ENCODE data around the gene OPCML. TPM values are rescaled to one million over a fixed set of nuclear protein-coding genes. Genes with fewer than 3 reads are reported as not detected.
A peak's percentile ranks its signal among the peaks of the same experiment; 100 is the strongest.

The OPCML gene
- total and polyA plus RNA-seq, 4 donors: 16.6 to 70.3 (median 58.1) TPM

GRCh38 chr11:132779497-132779896 is 752.8 kb downstream of the OPCML start:
- H3K4me3 ChIP-seq (ENCODE audit: low read depth, low read length): no peak overlapping the region
- no peaks in the 10 kb centered on the region for H3K36me3 ChIP-seq (ENCODE audit: control insufficient read depth, insufficient read depth, low read length)
- H3K9me3 ChIP-seq (ENCODE audit: control insufficient read depth, insufficient read depth, low read length): no peaks in the 10 kb centered on the region
- DNase-seq (ENCODE audit: low read depth in 4 of 6, low spot score in 6 of 6): peak in 1 of 6 donors; percentile 61
- H3K27me3 ChIP-seq (ENCODE audit: control insufficient read depth, insufficient read depth, low read length): no peaks in the 10 kb centered on the region
- H3K4me1 ChIP-seq (ENCODE audit: control insufficient read depth, insufficient read depth, low read length): peaks cover 4% of the 10 kb centered on the region
- no CpG with 5 or more reads among the region's 3 CpGs for WGBS (ENCODE audit: insufficient coverage)
- no peak overlapping the region for H3K27ac ChIP-seq (ENCODE audit: low read depth, low read length)

GRCh38 chr11:132777067-132777975 is 755.0 kb downstream of the OPCML start:
- Histone ChIP-seq H3K27me3 (ENCODE audit: control insufficient read depth, insufficient read depth, low read length) (no peaks in the 10 kb centered on the region), H3K27ac (ENCODE audit: low read depth, low read length) (no peak overlapping the region), H3K36me3 (ENCODE audit: control insufficient read depth, insufficient read depth, low read length) (no peaks in the 10 kb centered on the region), H3K4me3 (ENCODE audit: low read depth, low read length) (no peak overlapping the region), H3K4me1 (ENCODE audit: control insufficient read depth, insufficient read depth, low read length) (peaks cover 15% of the 10 kb centered on the region), H3K9me3 (ENCODE audit: control insufficient read depth, insufficient read depth, low read length) (no peaks in the 10 kb centered on the region)
- no peak for DNase-seq (ENCODE audit: low read depth in 4 of 6, low spot score in 6 of 6)
- 100% methylated on average over 1 of the region's 9 CpGs for WGBS (ENCODE audit: insufficient coverage)

- Histone ChIP-seq H3K4me1 (ENCODE audit: control insufficient read depth, insufficient read depth, low read length) (peaks cover 17% of the 10 kb centered on the region), H3K4me3 (ENCODE audit: low read depth, low read length) (no peak overlapping the region), H3K36me3 (ENCODE audit: control insufficient read depth, insufficient read depth, low read length) (no peaks in the 10 kb centered on the region), H3K27ac (ENCODE audit: low read depth, low read length) (no peak overlapping the region), H3K27me3 (ENCODE audit: control insufficient read depth, insufficient read depth, low read length) (no peaks in the 10 kb centered on the region), H3K9me3 (ENCODE audit: control insufficient read depth, insufficient read depth, low read length) (no peaks in the 10 kb centered on the region)
- DNase-seq (ENCODE audit: low read depth in 4 of 6, low spot score in 6 of 6): peak in 1 of 6 donors; percentile 67
- WGBS (ENCODE audit: insufficient coverage): no CpG with 5 or more reads among the region's 2 CpGs
Observed at GRCh38 chr11:132773751-132774150, 758.5 kb downstream of the OPCML start.

- peak in 2 of 6 donors; percentile 40 to 80 for DNase-seq (ENCODE audit: low read depth in 4 of 6, low spot score in 6 of 6)
- no peaks in the 10 kb centered on the region for H3K27me3 ChIP-seq (ENCODE audit: control insufficient read depth, insufficient read depth, low read length)
- no peak overlapping the region for H3K27ac ChIP-seq (ENCODE audit: low read depth, low read length)
- peaks cover 17% of the 10 kb centered on the region for H3K4me1 ChIP-seq (ENCODE audit: control insufficient read depth, insufficient read depth, low read length)
- H3K4me3 ChIP-seq (ENCODE audit: low read depth, low read length): no peak overlapping the region
- no peaks in the 10 kb centered on the region for H3K9me3 ChIP-seq (ENCODE audit: control insufficient read depth, insufficient read depth, low read length)
- H3K36me3 ChIP-seq (ENCODE audit: control insufficient read depth, insufficient read depth, low read length): no peaks in the 10 kb centered on the region
- 46% methylated on average over 15 of the region's 19 CpGs for WGBS (ENCODE audit: insufficient coverage)
Observed at GRCh38 chr11:132772703-132773545, 759.4 kb downstream of the OPCML start.

- DNase-seq (ENCODE audit: low read depth in 4 of 6, low spot score in 6 of 6): peak in 1 of 6 donors; percentile 42
- Histone ChIP-seq H3K27ac (ENCODE audit: low read depth, low read length) (no peak overlapping the region), H3K4me3 (ENCODE audit: low read depth, low read length) (no peak overlapping the region), H3K9me3 (ENCODE audit: control insufficient read depth, insufficient read depth, low read length) (no peaks in the 10 kb centered on the region), H3K4me1 (ENCODE audit: control insufficient read depth, insufficient read depth, low read length) (peaks cover 17% of the 10 kb centered on the region), H3K36me3 (ENCODE audit: control insufficient read depth, insufficient read depth, low read length) (no peaks in the 10 kb centered on the region), H3K27me3 (ENCODE audit: control insufficient read depth, insufficient read depth, low read length) (no peaks in the 10 kb centered on the region)
- 47% methylated on average over 4 of the region's 5 CpGs for WGBS (ENCODE audit: insufficient coverage)
Observed at GRCh38 chr11:132771746-132772145, 760.6 kb downstream of the OPCML start.

GRCh38 chr11:132770829-132771530 is 761.3 kb downstream of the OPCML start:
- H3K4me3 ChIP-seq (ENCODE audit: low read depth, low read length): no peak overlapping the region
- H3K36me3 ChIP-seq (ENCODE audit: control insufficient read depth, insufficient read depth, low read length): no peaks in the 10 kb centered on the region
- peaks cover 17% of the 10 kb centered on the region for H3K4me1 ChIP-seq (ENCODE audit: control insufficient read depth, insufficient read depth, low read length)
- WGBS (ENCODE audit: insufficient coverage): 39% methylated on average over 6 of the region's 7 CpGs
- no peak overlapping the region for H3K27ac ChIP-seq (ENCODE audit: low read depth, low read length)
- no peaks in the 10 kb centered on the region for H3K27me3 ChIP-seq (ENCODE audit: control insufficient read depth, insufficient read depth, low read length)
- DNase-seq (ENCODE audit: low read depth in 4 of 6, low spot score in 6 of 6): peak in 2 of 6 donors; percentile 53 to 61
- no peaks in the 10 kb centered on the region for H3K9me3 ChIP-seq (ENCODE audit: control insufficient read depth, insufficient read depth, low read length)

DNA sequence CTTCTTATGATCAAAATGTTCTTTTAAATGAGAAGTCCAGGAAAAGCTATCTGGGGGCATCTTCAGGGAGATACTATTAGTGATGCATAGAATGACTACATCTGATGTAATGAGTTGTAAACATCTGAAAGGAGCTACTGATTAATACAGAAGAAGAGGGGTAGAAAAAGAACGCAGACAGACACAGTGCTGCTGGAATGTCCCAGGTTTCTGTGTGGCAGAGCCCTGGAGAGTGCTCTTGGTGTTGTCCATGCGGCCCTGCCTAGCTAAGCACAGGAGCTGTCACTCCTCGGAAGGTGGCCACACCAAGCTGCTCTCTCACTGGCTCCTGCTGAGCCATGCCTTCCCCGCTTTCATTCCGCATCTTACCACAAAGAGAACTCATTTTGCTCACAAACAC is 768.8 kb downstream of the OPCML start:
- Histone ChIP-seq H3K27ac (ENCODE audit: low read depth, low read length) (no peak overlapping the region), H3K27me3 (ENCODE audit: control insufficient read depth, insufficient read depth, low read length) (no peaks in the 10 kb centered on the region), H3K36me3 (ENCODE audit: control insufficient read depth, insufficient read depth, low read length) (no peaks in the 10 kb centered on the region), H3K4me3 (ENCODE audit: low read depth, low read length) (no peak overlapping the region), H3K4me1 (ENCODE audit: control insufficient read depth, insufficient read depth, low read length) (no peaks in the 10 kb centered on the region), H3K9me3 (ENCODE audit: control insufficient read depth, insufficient read depth, low read length) (no peaks in the 10 kb centered on the region)
- 95% methylated on average over 3 of the region's 5 CpGs for WGBS (ENCODE audit: insufficient coverage)
- DNase-seq (ENCODE audit: low read depth in 4 of 6, low spot score in 6 of 6): no peak

DNA sequence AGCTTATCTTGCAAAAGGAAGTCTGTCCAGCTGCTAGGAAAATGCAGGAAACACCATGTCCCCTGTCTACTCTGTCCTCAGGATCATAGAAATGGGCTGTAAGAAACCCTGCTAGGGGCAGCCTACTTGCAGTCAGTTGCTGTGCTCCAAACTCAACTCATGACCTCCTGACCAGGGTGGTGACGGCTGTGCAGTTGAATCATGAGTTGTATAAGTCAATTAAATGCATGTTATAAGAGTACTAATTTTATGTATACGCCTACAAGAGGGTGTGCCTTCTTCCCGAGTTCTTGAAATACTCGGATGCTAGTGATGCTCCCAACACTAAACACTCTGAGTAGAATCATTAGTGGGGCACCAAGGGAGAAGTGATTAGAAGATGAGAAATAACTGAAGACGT is 776.4 kb downstream of the OPCML start:
- WGBS (ENCODE audit: insufficient coverage): 92% methylated on average over 3 of the region's 5 CpGs
- no peaks in the 10 kb centered on the region for H3K36me3 ChIP-seq (ENCODE audit: control insufficient read depth, insufficient read depth, low read length)
- H3K4me1 ChIP-seq (ENCODE audit: control insufficient read depth, insufficient read depth, low read length): no peaks in the 10 kb centered on the region
- no peaks in the 10 kb centered on the region for H3K9me3 ChIP-seq (ENCODE audit: control insufficient read depth, insufficient read depth, low read length)
- H3K4me3 ChIP-seq (ENCODE audit: low read depth, low read length): no peak overlapping the region
- no peaks in the 10 kb centered on the region for H3K27me3 ChIP-seq (ENCODE audit: control insufficient read depth, insufficient read depth, low read length)
- no peak for DNase-seq (ENCODE audit: low read depth in 4 of 6, low spot score in 6 of 6)
- no peak overlapping the region for H3K27ac ChIP-seq (ENCODE audit: low read depth, low read length)

DNA sequence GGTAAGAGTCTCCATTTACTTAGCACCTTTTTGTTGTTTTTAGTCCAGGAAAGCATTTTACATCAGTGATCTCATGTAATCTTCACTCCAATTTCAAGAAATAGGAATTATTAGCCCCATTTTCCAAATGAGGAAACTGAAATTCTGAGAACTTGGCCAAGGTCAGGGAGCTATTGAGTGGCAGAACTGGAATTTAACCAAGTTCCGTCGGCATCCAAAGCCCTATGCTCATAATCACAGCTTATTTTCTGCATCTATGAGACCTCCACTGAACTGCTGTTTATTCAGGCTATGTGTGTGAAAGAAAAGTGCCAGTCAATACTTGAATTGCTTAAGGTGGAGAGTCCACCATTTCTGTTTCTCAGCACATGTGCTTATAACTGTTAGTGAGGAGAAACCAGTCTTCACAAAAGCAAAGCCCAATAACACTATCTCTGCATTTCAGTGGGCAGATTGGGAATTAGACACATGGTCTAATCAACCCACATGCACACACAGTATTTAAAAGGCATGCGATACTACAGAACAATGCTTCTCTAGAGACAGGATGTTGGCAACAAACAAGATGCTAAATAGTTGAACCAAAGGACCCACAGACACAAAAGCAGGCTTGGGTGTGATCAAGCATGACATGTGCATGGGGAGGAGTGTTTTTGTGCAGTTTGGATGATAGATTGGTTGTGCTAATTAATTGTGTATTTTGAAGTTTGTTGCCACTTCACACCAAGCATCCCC is 780.6 kb downstream of the OPCML start:
- Histone ChIP-seq H3K4me3 (ENCODE audit: low read depth, low read length) (no peak overlapping the region), H3K27ac (ENCODE audit: low read depth, low read length) (no peak overlapping the region), H3K9me3 (ENCODE audit: control insufficient read depth, insufficient read depth, low read length) (no peaks in the 10 kb centered on the region), H3K4me1 (ENCODE audit: control insufficient read depth, insufficient read depth, low read length) (no peaks in the 10 kb centered on the region), H3K27me3 (ENCODE audit: control insufficient read depth, insufficient read depth, low read length) (no peaks in the 10 kb centered on the region), H3K36me3 (ENCODE audit: control insufficient read depth, insufficient read depth, low read length) (no peaks in the 10 kb centered on the region)
- DNase-seq (ENCODE audit: low read depth in 4 of 6, low spot score in 6 of 6): peak in 2 of 6 donors; percentile 82 to 90
- no CpG with 5 or more reads among the region's 3 CpGs for WGBS (ENCODE audit: insufficient coverage)

All from spinal cord (tissue), 10 donors.